GM18511 (cell line): ENCODE data around the gene SCAI.
"Not testable (repeated sequence)": the region's sequence is repeated elsewhere in the genome, so short reads cannot be mapped to it uniquely, and the experiment has no call there.

Experiments
- ATAC-seq: cut with Tn5 transposase; IDR thresholded peaks from one replicate; pipeline ENCODE4 v1.9.1; 2021; ENCODE audit warnings: mild to moderate bottlenecking, moderate library complexity; ENCODE audit not compliant: unreplicated experiment

The SCAI gene

DNA sequence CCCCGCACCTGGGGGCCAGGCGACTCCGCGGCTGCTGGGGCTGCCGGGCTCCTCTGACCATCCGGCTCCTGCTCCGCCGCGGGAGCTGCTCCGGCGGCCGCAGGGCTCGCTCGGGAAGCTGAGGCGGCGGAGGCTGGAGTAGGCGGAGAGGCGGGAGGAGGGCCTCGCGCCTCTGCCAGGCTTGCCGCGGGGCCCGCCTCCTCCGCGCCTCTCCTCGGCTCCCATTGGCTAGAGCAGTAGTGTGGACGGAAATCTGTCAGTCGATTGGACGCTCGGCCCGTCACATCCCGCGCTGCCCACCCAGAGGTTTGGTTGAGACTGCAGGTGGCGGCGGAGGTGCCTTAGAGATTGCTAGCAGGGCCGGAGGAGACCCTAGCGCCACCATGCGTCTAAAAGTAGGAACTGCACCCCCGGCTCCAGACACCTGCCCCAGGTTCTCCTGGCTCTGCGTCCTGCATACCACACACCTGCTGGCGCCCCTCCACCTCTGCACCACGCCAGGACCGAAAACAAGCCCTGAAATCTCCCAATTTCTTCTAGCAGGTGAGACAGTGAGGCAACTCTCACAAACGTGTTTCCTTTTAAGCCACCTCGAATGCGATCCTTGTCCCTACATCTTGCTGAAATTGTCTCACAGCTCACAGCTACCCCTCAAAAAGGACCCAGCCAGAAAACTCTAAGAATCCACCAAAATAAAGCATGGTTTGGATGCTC, at the start of gene SCAI:
Gene SCAI, minus strand, starts transcription at position 152 of the 714 bp plus-strand sequence. Its CDS starts 91 bp downstream, at position 61.
- ATAC-seq, result peak; percentile 99

DNA sequence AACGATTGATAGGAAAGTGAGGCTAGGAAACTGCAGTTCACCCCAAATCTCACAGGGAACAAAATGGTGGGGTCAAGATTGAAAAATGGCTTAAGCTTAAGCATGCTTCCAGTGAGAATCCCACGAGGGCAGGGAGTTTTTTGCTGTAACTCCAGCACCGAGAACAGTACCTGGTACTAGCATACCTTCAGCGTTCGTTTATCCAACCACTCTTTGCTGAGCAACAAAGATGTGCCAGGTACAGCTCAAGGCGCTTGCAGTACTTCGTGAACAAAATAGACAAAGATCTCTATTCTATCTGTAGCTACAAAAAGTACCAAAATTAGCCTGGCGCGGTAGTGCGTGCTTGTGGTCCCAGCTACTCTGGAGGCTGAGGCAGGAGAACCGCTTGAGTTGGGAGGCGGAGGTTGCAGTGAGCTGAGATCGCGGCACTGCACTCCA, 47.1 kb upstream of the SCAI start:
- peak; percentile 8 for ATAC-seq

DNA sequence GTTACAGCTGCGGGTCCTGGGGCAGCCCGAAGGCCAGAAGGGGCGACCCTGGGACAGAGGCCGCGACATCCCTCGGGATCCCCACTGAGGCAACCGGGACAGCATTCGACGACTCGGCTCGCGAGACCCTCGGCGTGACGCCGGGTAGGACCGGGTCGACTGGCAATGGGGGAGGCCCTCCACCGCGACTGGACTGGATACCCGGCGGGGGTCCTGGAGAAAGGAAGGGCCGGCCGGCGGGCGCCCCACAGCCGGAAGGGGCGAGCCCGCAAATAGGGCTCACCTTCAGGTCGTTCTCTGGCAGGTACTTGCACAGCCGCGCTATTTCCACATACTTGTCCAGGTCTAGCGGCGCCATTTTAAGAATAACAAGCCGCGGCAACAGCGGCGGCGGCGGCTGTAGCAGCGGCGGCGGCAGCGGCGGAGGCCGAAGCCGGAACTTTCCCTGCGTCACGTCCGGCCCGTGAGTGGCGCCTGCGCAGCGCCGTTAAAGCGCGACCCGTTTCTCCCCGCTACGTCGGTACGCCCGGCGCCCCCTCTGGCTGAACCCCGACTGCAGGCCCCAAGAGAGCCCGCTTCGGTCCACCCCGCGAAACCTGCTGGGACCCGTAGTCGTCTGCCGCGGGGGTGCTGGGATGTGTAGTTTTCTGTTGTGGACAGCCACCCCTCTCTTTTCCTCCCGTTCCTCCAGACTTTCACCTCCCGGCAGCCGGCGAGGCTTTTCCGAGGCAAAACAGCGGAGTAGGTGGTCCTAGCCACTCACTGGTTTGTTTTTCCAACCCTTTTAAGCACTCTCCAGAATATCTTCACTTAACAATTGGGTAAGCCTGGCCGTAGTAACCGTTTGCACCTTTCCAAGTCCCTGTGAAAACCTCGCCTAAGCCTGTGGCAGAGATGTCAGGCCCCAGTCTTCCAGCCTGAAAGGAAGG, 46.3 kb upstream of the SCAI start, which contains the start of gene PPP6C:
Gene PPP6C, minus strand, starts transcription at position 443 of the 929 bp plus-strand sequence. Its CDS starts 85 bp downstream, at position 358.
- peak; percentile 97 for ATAC-seq

DNA sequence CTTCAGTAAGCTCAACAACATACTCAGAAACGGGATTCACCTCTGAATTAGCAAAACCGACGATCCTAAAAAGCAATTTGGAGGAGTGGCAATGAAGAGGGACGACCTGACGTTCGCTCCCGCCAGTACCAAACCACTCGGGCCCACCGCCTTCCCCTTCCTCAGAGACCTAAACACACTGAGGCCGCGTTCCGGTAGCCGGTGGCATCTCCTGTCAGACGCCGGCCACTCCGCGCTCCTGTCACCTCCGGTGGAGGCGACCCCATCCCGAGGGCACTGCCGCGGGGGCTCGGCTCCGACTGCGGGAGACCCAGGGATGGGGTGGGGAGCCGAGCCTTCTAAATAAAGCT, 45.7 kb upstream of the SCAI start:
- peak; percentile 17 for ATAC-seq

DNA sequence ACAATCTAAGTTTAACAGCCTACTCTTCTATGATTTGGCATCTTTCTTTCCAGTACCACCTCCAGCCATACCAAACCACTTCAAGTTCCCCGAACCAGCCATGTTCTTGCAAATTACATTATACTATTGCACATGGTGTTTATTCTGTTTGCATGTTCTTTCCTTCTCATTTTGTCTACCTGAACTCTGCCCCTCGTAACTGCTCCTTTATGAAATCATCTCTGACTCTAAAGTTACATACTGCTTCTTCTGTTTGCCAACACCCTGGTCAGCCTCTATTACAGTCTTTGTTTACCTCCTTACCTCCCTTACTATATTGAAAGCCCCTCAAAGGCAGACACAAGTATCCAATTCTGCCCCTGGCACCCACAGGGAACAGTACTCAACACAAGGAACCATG, 40.2 kb upstream of the SCAI start:
- no peak for ATAC-seq

DNA sequence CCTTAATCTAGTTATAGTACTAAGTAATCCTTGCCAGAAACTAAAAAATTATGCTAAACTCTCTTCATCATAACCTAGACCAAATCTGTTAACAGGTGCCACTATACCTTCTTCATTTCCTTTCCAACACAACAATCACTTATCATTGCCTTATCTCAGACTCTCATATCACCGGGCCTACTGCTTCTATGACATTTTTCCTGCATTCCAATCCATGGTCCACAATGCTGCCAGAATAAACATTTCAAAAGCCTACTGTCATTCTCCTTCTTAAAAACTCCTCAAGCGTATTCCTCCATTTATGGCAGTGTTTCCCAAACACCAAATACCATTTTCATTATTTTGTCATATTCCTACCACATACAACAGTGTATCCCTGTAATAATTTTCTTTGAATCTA, 39.7 kb upstream of the SCAI start:
- ATAC-seq, result no peak

DNA sequence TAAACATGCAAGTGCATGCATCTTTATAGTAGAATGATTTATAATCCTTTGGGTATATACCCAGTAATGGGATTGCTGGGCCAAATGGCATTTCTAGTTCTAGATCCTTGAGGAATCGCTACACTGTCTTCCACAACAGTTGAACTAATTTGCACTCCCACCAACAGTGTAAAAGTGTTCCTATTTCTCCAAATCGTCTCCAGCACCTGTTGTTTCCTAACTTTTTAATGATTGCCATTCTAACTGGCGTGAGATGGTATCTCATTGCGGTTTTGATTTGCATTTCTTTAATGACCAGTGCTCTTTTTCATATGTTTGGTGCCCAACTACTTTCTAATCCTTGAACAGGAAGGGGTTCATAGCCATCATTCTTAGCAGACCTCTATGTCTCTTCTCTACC, 38.4 kb upstream of the SCAI start:
- not testable (repeated sequence) for ATAC-seq

DNA sequence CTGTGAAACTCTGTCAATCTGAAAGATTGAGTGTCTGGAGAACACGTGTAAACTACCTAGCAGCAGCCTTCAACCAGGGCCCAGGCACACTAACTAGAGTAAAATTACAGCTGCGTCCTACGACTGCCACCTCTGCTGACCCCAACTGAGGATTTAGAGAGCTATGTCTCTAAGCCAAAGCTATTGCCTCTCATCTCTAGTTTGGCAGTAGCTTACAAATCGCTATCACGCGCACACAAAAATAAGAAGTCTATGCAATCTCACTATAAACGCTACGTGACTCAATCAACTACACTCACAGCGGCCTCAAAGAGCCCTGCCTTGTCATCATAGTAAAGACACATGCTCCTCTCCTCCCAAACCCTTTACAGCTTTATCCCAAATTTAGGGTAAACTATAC, 37.5 kb upstream of the SCAI start:
- no peak for ATAC-seq

DNA sequence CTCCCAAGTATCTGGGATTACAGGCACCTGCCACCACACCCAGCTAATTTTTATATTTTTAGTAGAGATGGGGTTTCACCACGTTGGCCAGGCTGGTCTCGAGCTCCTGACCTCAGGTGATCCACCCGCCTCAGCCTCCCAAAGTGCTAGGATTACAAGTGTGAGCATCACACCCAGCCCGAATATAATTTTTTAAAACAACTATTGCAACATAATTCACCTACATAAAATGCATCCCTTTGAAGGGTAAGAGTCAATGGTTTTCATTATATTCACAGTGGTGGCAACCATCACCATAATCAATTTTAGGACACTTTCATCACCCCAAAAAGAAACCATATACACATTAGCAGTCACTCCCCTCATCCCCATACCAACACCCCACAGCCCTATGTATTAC, 36.4 kb upstream of the SCAI start:
- ATAC-seq, result not testable (repeated sequence)

DNA sequence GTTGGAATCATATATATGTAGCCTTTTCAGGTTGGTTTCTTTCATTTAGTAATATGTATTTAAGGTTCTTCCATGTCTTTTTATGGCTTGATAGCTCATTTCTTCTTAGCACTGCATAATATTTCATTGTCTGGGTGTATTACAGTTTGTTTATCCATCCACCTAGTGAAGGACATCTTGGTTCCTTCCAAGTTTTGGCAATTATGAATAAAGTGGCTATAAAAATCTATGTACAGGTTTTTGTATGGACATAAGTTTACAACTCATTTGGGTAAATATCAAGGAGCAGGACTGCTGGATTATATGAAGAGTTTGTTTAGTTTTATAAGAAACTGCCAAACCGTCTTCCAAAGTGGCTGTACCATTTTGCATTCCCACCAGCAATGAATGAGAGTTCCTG, 34.6 kb upstream of the SCAI start:
- ATAC-seq, result no peak

DNA sequence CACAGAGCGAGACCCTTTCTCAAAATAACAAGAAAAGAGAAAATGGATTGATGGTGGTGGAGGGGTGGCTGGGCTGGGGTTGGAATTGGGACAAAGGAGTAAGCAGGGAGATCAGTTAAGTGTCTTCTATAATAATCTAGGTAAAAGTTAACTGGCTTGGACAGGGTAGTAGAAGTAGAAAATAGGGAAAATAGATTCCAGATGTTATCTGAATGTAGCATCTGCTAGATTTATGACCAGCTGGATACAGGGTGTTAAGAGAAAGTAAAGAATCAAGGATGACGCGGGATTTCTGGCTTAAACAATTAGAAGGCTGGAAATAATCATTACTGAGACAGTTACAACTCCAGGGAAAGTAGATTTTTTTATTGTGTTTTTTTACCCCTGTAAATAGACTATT, 33.3 kb upstream of the SCAI start:
- ATAC-seq, result no peak

DNA sequence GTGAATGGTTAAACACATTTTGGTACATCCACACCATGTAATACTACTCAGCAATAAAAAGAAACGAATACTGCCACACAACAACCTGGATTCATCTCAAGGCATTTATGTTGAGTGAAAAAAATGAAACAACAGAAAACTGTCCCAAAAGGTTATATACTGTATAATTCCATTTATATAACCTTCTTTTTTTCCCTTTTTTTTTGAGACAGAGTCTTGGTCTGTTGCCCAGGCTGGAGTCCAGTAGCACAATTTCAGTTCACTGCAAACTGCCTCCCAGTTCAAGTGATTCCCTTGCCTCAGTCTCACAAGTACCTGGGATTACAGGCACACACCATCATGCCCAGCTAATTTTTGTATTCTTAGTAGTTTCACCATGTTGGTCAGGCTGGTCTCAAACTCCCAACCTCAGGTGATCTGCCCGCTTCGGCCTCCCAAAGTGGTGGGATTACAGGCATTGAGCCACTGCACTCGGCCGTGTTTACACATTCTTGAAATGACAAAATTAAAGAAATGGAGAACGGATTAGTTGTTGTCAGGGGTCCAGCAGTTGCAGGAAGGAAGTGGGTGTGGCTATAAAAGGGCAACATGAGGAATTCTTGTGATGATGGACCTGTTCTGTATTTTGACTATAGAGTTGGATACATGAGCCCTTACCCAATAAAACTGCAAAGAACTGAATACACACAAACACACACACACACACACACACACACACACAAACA, 28.9 kb upstream of the SCAI start:
- ATAC-seq, result no peak

DNA sequence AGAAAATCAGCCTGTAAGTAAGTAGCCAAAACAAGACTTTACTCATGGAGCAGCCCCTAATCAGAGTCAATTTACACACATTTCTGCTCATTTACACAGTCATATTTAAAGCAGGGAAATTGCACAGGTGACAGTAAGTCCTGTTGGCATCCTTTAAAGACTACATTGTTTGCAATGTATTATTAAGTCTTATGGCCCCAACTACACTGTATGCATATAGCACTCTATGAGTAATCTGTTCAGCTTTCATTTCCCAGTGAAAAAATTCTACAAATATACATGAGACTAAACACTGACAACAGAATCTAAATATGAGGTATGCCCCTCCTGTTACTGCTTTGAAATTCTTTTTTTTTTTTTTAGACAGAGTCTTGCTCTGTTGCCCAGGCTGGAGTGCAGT, 26.6 kb upstream of the SCAI start:
- no peak for ATAC-seq

DNA sequence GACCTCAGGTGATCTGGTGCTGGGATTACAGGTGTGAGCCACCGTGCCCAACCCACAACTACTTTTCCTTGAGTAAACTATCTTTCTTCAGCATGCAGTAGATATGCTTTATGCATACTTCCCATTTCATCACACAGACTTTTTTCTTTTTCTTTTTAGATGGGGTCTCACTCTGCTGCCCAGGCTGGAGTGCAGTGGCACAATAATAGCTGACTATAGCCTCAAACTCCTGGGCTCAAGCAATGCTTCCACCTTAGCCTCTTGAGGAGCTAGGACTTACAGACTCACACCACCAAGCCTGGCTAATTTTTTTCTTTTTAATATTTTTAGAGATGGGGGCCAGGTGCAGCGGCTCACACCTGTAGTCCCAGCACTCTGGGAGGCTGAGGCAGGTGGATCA, 23.4 kb upstream of the SCAI start:
- ATAC-seq, result no peak

DNA sequence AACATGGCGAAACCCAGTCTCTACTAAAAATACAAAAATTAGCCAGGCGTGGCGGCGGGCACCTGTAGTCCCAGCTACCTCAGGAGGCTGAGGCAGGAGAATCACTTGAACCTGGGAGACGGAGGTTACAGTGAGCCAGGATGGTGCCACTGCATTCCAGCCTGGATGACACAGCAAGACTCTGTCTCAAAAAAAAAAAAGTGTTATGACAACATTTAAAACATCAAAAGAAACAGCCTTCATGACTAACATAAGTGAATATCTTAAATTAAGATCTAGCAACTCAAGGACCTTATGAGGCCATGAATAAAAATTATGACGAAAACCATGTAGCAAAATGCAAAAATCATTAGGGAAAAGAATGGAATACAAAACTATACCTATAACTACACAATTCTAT, 19.6 kb upstream of the SCAI start:
- ATAC-seq, result not testable (repeated sequence)

DNA sequence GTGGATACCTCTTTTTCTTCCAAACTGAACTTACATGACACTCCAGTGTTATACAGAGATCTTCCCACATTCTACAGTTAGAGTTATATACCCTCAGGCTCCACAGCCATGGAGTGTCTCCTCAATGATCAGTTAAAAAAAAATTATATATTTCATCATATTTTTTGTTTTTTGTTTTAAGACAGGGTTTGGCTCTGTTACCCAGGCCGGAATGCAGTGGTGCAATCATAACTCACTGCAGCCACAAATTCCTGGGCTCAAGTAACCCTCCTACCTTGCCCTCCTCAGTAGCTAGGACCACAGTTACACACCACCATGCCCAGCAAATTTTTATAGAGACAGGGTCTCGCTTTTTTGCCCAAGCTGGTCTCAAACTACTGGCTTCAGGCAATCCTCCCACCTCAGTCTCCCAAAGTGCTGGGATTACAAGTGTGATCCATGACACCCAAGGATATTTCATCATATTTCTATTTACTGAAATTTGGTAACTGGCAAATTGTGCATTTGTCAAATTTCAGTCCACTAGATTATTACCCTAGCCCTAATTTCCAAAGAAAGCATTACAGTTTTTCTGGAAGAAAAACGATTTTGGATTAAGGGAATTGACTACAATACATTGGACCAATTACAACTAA, 18.1 kb upstream of the SCAI start:
- no peak for ATAC-seq

DNA sequence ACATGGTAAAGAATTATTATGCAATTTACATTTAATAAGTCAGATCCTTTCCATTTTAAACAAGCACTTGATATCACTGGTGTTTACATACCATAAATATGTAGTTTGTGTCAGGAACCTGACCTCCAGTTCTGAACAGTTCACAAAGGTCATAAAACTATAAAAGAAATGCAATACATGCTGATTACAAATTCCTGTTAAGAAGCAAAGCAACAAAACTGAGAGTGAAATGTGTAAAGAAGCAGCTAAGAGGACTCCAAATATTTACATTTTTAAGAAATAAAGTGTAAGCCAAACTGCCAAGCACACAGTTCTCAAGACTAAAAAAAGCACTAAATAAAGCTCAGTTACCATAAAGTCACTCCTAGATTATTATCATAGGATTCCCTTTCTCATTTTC, 17.4 kb upstream of the SCAI start:
- no peak for ATAC-seq

DNA sequence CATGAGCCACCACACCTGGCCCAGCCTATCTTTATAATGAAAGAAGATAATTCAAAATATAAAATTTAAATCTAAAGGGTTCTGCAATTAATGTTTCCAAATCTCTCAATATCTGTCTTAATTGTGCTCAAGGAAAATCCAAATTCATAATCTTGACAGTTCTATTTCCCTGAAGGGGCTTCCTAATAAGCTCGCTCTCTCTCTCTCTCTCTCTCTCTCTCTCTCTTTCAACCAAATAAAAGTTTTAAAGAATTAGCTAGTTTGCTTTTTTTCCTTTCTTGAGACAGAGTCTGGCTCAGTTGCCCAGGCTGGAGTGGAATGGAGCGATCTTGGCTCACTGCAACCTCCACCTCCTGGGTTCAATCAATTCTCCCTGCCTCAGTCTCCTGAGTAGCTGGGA, 13.2 kb upstream of the SCAI start:
- ATAC-seq, result no peak

DNA sequence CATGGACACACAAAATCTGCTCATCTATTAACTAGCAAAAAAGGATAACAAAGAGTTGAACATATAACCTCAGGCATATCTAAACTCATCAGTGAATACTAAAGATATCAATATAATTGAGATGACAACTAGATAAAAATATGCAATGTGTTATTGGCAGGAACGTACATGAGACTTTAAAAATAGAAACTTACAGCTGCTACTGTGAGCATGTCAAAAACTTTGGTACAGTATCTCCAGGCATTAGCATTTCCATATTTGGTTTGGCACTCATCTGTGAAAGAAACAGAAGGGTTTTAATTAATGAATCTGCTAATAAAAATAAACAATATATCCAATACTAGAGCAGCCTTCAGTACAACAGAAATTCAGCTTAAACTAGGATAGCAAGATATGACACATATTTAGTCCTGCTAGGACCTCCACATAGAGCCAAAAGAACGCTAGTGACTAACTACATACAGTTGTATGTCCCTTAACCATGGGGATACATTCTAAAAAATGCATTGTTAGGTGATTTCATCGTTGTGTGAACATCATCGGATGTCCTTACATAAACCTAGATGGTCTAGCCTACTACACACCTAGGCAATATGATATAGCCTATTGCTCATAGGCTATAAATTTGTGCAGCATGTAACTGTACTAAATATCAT, 10.5 kb upstream of the SCAI start:
- no peak for ATAC-seq

DNA sequence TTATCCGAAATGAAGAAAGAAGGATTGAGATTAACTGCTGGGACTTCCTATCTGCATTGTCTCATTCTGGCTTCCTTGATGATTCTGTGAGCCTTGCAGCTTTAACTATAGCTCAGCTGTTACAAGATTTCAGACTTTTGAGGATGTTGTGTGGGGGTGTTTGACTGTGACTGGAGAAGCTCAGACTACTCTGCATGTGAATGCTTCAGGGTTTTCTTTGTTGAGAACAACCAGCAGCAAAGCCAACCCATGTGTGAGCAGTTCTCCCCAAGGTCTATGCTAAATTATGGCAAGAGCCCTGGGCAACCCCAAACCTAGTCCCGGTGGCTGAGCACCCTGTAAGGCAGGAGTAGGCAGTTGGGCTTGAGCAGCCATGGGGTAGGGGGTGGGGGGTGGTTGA, 8.4 kb upstream of the SCAI start:
- no peak for ATAC-seq
